ENCODE data around the gene TKTL1. TPM values are rescaled to one million over a fixed set of nuclear protein-coding genes. Genes with fewer than 3 reads are reported as not detected.

The TKTL1 gene
- total RNA-seq, 3 donors from 2014 or later (not counting 1 experiment from before 2014, with no cell fraction given) = 17.1 to 42.8 (median 28.8) TPM

- H3K4me1 Mint-ChIP-seq = peaks cover 5 to 14% of the 10 kb centered on the region in 2 donors
- no peak overlapping the region for H3K27ac ChIP-seq (ENCODE audit: low read length)
- no peak for TF ChIP-seq CTCF (IDR thresholded peaks at IDR 0.05)
- intact Hi-C loops (cut with micrococcal nuclease) = no loop called here
- H3K27ac Mint-ChIP-seq = peak overlapping the region; percentile 51 to 78
- WGBS (ENCODE audit: insufficient coverage) = 88% methylated on average over 27 of the region's 27 CpGs
- no peak overlapping the region for H3K4me3 ChIP-seq (ENCODE audit: low read length)
- H3K9me3 Mint-ChIP-seq = no peaks in the 10 kb centered on the region
- H3K36me3 Mint-ChIP-seq = no peaks in the 10 kb centered on the region
- ATAC-seq (no peak), DNase-seq (no peak)
- H3K4me3 Mint-ChIP-seq = no peak overlapping the region
- no peaks in the 10 kb centered on the region for H3K9me3 ChIP-seq (ENCODE audit: control insufficient read depth, insufficient read depth, low read length)
- peaks cover 95% of the 10 kb centered on the region for H3K4me1 ChIP-seq (ENCODE audit: control insufficient read depth, insufficient read depth, low read length)
- H3K27me3 ChIP-seq (ENCODE audit: control insufficient read depth, insufficient read depth, low read length) = no peaks in the 10 kb centered on the region
- H3K27me3 Mint-ChIP-seq (ENCODE audit: low read depth in 2 of 2) = no peaks in the 10 kb centered on the region
- H3K36me3 ChIP-seq (ENCODE audit: control insufficient read depth, insufficient read depth, low read length) = peaks cover 96% of the 10 kb centered on the region
These were observed 61.6 kb downstream of the TKTL1 start for GRCh38 chrX:154357205-154357604.

DNA sequence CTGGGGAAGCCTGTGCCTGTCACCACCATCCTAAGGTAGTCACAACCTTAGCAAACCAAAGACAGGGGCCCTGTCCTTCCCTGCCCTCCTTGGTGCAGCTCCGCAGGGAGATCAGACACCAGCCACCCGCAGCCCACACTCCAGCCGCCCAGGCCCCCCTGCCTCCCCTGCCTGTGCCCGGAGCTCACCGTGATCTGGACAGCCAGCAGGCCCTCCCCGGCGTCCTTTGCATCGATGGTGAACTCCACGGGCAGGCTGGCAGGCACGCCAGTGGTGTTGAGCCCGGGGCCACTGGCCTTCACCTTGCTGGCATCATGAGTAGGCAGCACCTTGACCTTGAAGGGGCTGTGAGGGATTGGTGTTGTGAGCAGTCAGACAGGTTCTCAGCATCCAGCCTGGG, 62.4 kb downstream of the TKTL1 start:
- no peak for ATAC-seq
- peak overlapping the region; percentile 14 for H3K27ac ChIP-seq (ENCODE audit: low read length)
- no peak overlapping the region for H3K4me3 ChIP-seq (ENCODE audit: low read length)
- peaks cover 93% of the 10 kb centered on the region for H3K4me1 ChIP-seq (ENCODE audit: control insufficient read depth, insufficient read depth, low read length)
- TF ChIP-seq CTCF (IDR thresholded peaks at IDR 0.05) = no peak
- WGBS (ENCODE audit: insufficient coverage) = 96% methylated on average over 11 of the region's 11 CpGs
- H3K36me3 ChIP-seq (ENCODE audit: control insufficient read depth, insufficient read depth, low read length) = peaks cover 96% of the 10 kb centered on the region
- no peak for DNase-seq
- H3K9me3 ChIP-seq (ENCODE audit: control insufficient read depth, insufficient read depth, low read length) = no peaks in the 10 kb centered on the region
- Mint-ChIP-seq H3K4me3 (no peak overlapping the region), H3K27me3 (ENCODE audit: low read depth in 2 of 2) (no peaks in the 10 kb centered on the region), H3K36me3 (no peaks in the 10 kb centered on the region), H3K27ac (peak overlapping the region in 1 of 2 donors; percentile 78), H3K4me1 (peaks cover 5 to 13% of the 10 kb centered on the region in 2 donors), H3K9me3 (no peaks in the 10 kb centered on the region)
- intact Hi-C loops (cut with micrococcal nuclease) = no loop called here
- H3K27me3 ChIP-seq (ENCODE audit: control insufficient read depth, insufficient read depth, low read length) = no peaks in the 10 kb centered on the region

DNA sequence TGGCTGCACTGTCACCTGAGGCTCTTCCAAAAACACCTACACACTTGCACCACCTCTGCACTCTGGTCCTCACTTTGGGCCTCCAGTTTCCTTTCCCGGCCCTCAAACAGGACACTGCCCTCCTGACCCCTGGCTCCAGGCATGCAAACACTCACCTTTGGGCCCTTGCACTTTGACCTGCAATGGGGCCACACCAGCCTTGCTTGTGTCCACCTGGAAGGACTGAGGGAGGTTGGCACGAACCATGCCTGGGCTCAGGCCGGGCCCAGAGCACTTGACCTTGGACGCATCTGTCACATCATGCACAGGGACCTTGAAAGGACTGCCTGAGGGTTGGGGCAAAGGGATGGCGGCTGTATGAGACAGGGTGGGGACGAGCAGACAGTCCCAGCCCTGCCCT, 63.2 kb downstream of the TKTL1 start:
- Histone ChIP-seq H3K9me3 (ENCODE audit: control insufficient read depth, insufficient read depth, low read length) (no peaks in the 10 kb centered on the region), H3K27ac (ENCODE audit: low read length) (peak overlapping the region; percentile 14), H3K36me3 (ENCODE audit: control insufficient read depth, insufficient read depth, low read length) (peaks cover 93% of the 10 kb centered on the region), H3K4me3 (ENCODE audit: low read length) (no peak overlapping the region), H3K4me1 (ENCODE audit: control insufficient read depth, insufficient read depth, low read length) (peaks cover 86% of the 10 kb centered on the region), H3K27me3 (ENCODE audit: control insufficient read depth, insufficient read depth, low read length) (no peaks in the 10 kb centered on the region)
- no peak for ATAC-seq
- TF ChIP-seq CTCF (IDR thresholded peaks at IDR 0.05) = no peak
- DNase-seq = no peak
- Mint-ChIP-seq H3K27me3 (ENCODE audit: low read depth in 2 of 2) (no peaks in the 10 kb centered on the region), H3K4me3 (peak overlapping the region; percentile 4), H3K36me3 (no peaks in the 10 kb centered on the region), H3K27ac (peak overlapping the region; percentile 78 to 92), H3K4me1 (peaks cover 5 to 13% of the 10 kb centered on the region in 2 donors), H3K9me3 (no peaks in the 10 kb centered on the region)
- intact Hi-C loops (cut with micrococcal nuclease) = no loop called here
- WGBS (ENCODE audit: insufficient coverage) = 91% methylated on average over 4 of the region's 6 CpGs

Measured in natural killer cell (primary cell).